K562 (cell line): ENCODE measurements around the gene DAAM1. TPM values are rescaled to one million over a fixed set of nuclear protein-coding genes. Genes with fewer than 3 reads are reported as not detected.

Experiments used
- ATAC-seq: fragments of 200-7000 bp; cut with Tn5 transposase; 3 replicates; pipeline ENCODE4 v1.9.1; 2020; ENCODE audit warnings: moderate library complexity
- BruUV-seq: library from RNA; stranded (reverse); fragments of 400-500 nt; replicated peaks from 2 replicates; lab custom pipeline; 2021; lab: Mats Ljungman, UMichigan
- CTCF ChIA-PET: fragments of 300-600 bp; formaldehyde crosslinking; extraction: SDS; loops from one replicate; lab custom pipeline; 2021; ENCODE audit warnings: low intra/inter-chr PET ratio; lab: Yijun Ruan, JAX
- POLR2A ChIA-PET: fragments of 300-600, 350-650 bp; sonication (Branson Sonifier 250); formaldehyde crosslinking; extraction: SDS; loops from one replicate; lab custom pipeline; 2021; ENCODE audit warnings: antibody characterized with exemption, inconsistent platforms; lab: Yijun Ruan, JAX
- DNase-seq, 4 experiments: peaks; one replicate each; pipeline versions ENCODE4 v3.0.0 to v3.0.0-alpha.2; 2011 to 2018; ENCODE audit warnings: low spot score in 3 of 4, mixed read lengths in 3 of 4; ENCODE audit errors: extremely low read depth in 1 of 4
- FAIRE-seq: peaks from 2 replicates; lab custom pipeline; 2011; peaks lifted over from hg19 to GRCh38; lab: Jason Lieb, UNC
- H2AFZ ChIP-seq: 2 replicates; pipeline ENCODE4 v1.6.0; 2011; ENCODE audit warnings: low read depth, low read length, control low read depth, inconsistent platforms
- H3K27ac ChIP-seq: fragments of 200-600 bp; 3 replicates; pipeline ENCODE4 v1.8.0; 2011; ENCODE audit warnings: low read depth, mild to moderate bottlenecking, control low read depth, inconsistent platforms, low read length, moderate library complexity, mixed read lengths; ENCODE audit errors: extremely low read depth
- H3K27me3 ChIP-seq, 2 experiments: fragments of 300-600 bp in 1 of 2; 2 replicates in 1 of 2; 3 replicates in 1 of 2; pipeline versions ENCODE4 v1.6.0 to v1.8.0; 2011; ENCODE audit warnings: inconsistent platforms in 2 of 2, low read length in 2 of 2, mild to moderate bottlenecking in 1 of 2, mixed read lengths in 1 of 2, moderate library complexity in 1 of 2; ENCODE audit not compliant: control insufficient read depth in 2 of 2, insufficient read depth in 2 of 2
- H3K36me3 ChIP-seq: fragments of 300-600 bp; 3 replicates; pipeline ENCODE4 v1.8.0; 2011; ENCODE audit warnings: mild to moderate bottlenecking, low read length, inconsistent platforms; ENCODE audit not compliant: control insufficient read depth, insufficient read depth
- H3K4me1 ChIP-seq, 2 experiments: fragments of 200-600 bp in 1 of 2; replicated peaks in 1 of 2; 2 replicates in 1 of 2; 3 replicates in 1 of 2; pipeline versions ENCODE4 v1.5.1 to v1.8.0; 2011; ENCODE audit warnings: inconsistent platforms in 2 of 2, low read length in 2 of 2, mild to moderate bottlenecking in 1 of 2, mixed read lengths in 1 of 2, moderate library complexity in 1 of 2; ENCODE audit not compliant: control insufficient read depth in 2 of 2, insufficient read depth in 2 of 2
- H3K4me2 ChIP-seq: 2 replicates; pipeline ENCODE4 v1.6.1; 2011; ENCODE audit warnings: low read length, control low read depth, inconsistent platforms, mixed read lengths; ENCODE audit not compliant: insufficient read depth
- H3K4me3 ChIP-seq: fragments of 200-600 bp; sonication (generic), shearing (Covaris generic); 2 replicates; pipeline ENCODE4 v1.5.1; 2016; ENCODE audit warnings: control low read depth, inconsistent platforms
- H3K79me2 ChIP-seq: fragments of 200-600 bp; 3 replicates; pipeline ENCODE4 v1.8.0; 2011; ENCODE audit warnings: low read length, inconsistent platforms; ENCODE audit not compliant: control insufficient read depth, insufficient read depth
- H3K9ac ChIP-seq, 2 experiments: 2 replicates each; pipeline versions ENCODE4 v1.6.0 to v1.6.1; 2011; ENCODE audit warnings: low read depth in 2 of 2, low read length in 2 of 2, control low read depth in 1 of 2, inconsistent platforms in 1 of 2, mild to moderate bottlenecking in 1 of 2, mixed read lengths in 1 of 2; ENCODE audit not compliant: insufficient read depth in 1 of 2
- H3K9me1 ChIP-seq: one replicate; pipeline ENCODE4 v1.6.0; 2011; ENCODE audit warnings: inconsistent platforms, mild to moderate bottlenecking, low read length, moderate library complexity; ENCODE audit not compliant: control insufficient read depth, insufficient read depth
- H3K9me3 ChIP-seq: replicated peaks from 2 replicates; pipeline ENCODE4 v1.5.1; 2011; ENCODE audit warnings: low read depth, low read length, inconsistent platforms; ENCODE audit not compliant: control insufficient read depth, insufficient read depth
- H4K20me1 ChIP-seq: replicated peaks from 2 replicates; pipeline ENCODE4 v1.6.1; 2011; ENCODE audit warnings: low read length, inconsistent platforms, mixed read lengths; ENCODE audit not compliant: control insufficient read depth, insufficient read depth
- ARID3B ChIP-seq: fragments of 250-450 bp; sonication (Bioruptor Pico); IDR thresholded peaks from 2 replicates; pipeline ENCODE4 v1.4.0; 2020; ENCODE audit warnings: borderline replicate concordance
- CSDE1 ChIP-seq, 2 experiments: fragments of 450-650 bp; IDR thresholded peaks; 2 replicates each; pipeline ENCODE4 v1.6.1; 2016; ENCODE audit warnings: mild to moderate bottlenecking in 1 of 2
- KAT7 ChIP-seq: sonication (generic); formaldehyde crosslinking; IDR thresholded peaks from 2 replicates; pipeline ENCODE4 v1.8.0; 2022; ENCODE audit warnings: missing genetic modification reagents, mild to moderate bottlenecking, borderline replicate concordance
- KLF1 ChIP-seq: fragments of 450-650 bp; IDR thresholded peaks from 2 replicates; pipeline ENCODE4 v1.6.1; 2016; ENCODE audit warnings: missing genetic modification characterization, missing compliant biosample characterization
- MYNN ChIP-seq, 2 experiments: sonication (generic); formaldehyde crosslinking in 1 of 2; IDR thresholded peaks; 2 replicates each; pipeline versions ENCODE4 v1.5.0 to v1.6.1; 2016 to 2020; ENCODE audit warnings: antibody characterized with exemption in 1 of 2, missing genetic modification reagents in 1 of 2
- PCBP2 ChIP-seq: fragments of 200-400 bp; formaldehyde crosslinking; IDR thresholded peaks from 2 replicates; pipeline ENCODE4 v1.6.1; 2018; ENCODE audit warnings: low read length, low read depth, mild to moderate bottlenecking, moderate library complexity; ENCODE audit not compliant: poor library complexity, severe bottlenecking
- PREB ChIP-seq: sonication (generic); formaldehyde crosslinking; IDR thresholded peaks from 2 replicates; pipeline ENCODE4 v1.8.1; 2023; ENCODE audit warnings: mild to moderate bottlenecking, missing genetic modification reagents
- SAP30 ChIP-seq: fragments of 200-600 bp; sonication (generic); IDR thresholded peaks from 2 replicates; pipeline ENCODE4 v1.6.1; 2012; ENCODE audit warnings: borderline replicate concordance, low read depth, mild to moderate bottlenecking, moderate library complexity, low read length, control low read depth, inconsistent platforms; ENCODE audit not compliant: insufficient read depth, poor library complexity, severe bottlenecking
- SP1 ChIP-seq: sonication (generic); formaldehyde crosslinking; IDR thresholded peaks from 2 replicates; pipeline ENCODE4 v1.8.1; 2022; ENCODE audit warnings: mild to moderate bottlenecking, missing genetic modification reagents
- STAT5B ChIP-seq: fragments of 250-450 bp; sonication (Bioruptor Pico); IDR thresholded peaks from 2 replicates; pipeline ENCODE4 v1.8.0; 2021; ENCODE audit warnings: mild to moderate bottlenecking, inconsistent platforms
- TCF15 ChIP-seq: fragments of 250-450 bp; sonication (Bioruptor Pico); IDR thresholded peaks from 2 replicates; pipeline ENCODE4 v1.8.0; 2022; ENCODE audit warnings: moderate library complexity, mild to moderate bottlenecking, inconsistent platforms
- TFAP4 ChIP-seq: sonication (generic); formaldehyde crosslinking; IDR thresholded peaks from 2 replicates; pipeline ENCODE4 v1.8.0; 2022; ENCODE audit warnings: missing genetic modification reagents, mild to moderate bottlenecking, moderate library complexity, borderline replicate concordance
- USF1 ChIP-seq: sonication (generic); formaldehyde crosslinking; IDR thresholded peaks from 2 replicates; pipeline ENCODE4 v1.9.0; 2022; ENCODE audit warnings: mild to moderate bottlenecking, missing genetic modification reagents
- YY1 ChIP-seq, 3 experiments: IDR thresholded peaks; 2 replicates each; pipeline ENCODE4 v1.6.1; 2011; ENCODE audit warnings: low read length in 2 of 3, mild to moderate bottlenecking in 2 of 3, moderate library complexity in 2 of 3, borderline replicate concordance in 1 of 3, control low read depth in 1 of 3, low read depth in 1 of 3; ENCODE audit not compliant: insufficient read depth in 3 of 3, insufficient replicate concordance in 2 of 3, control insufficient read depth in 1 of 3, insufficient read length in 1 of 3; ENCODE audit errors: extremely low read depth in 1 of 3
- WGBS: fragments of 100-300 bp; shearing (Covaris generic); methylation state at CpG from one replicate; pipeline ENCODE4 v1.1.6; 2016; ENCODE audit warnings: low coverage, mixed read lengths; ENCODE audit not compliant: insufficient coverage; ENCODE audit errors: missing lambda C conversion rate; 5-methylcytosine and 5-hydroxymethylcytosine counted together
- in situ Hi-C: fragments of 300-500 bp; cut with MboI; formaldehyde crosslinking; loops from 4 replicates; pipeline ENCODE4 v1.15.0; 2018; ENCODE audit warnings: inconsistent platforms, mixed read lengths
- intact Hi-C: fragments of 100-400 bp; cut with micrococcal nuclease; formaldehyde crosslinking; loops from 2 replicates; pipeline ENCODE4 v1.14.2; 2022
- polyA plus RNA-seq, 8 experiments: library from polyadenylated mRNA; depleted of rRNA in 4 of 8; stranded (reverse) in 5 of 8; unstranded in 3 of 8; fragments of >200 nt; fragmentation: Nextera tagmentation in 2 of 8; fragmentation: Illumina TruSeq in 1 of 8; extraction: Ambion mirVana in 2 of 8; extraction: Trizol in 1 of 8; gene quantifications; 2 replicates each; pipeline versions ENCODE4 v1.2.1 to v1.2.3, GENCODE V29; 2011 to 2014; ENCODE audit warnings: inconsistent platforms in 1 of 8, missing spikeins in 1 of 8
- total RNA-seq, 7 experiments: library from RNA; depleted of rRNA in 6 of 7; stranded (reverse); fragments of >200 nt in 6 of 7; fragmentation: Illumina TruSeq in 2 of 7; extraction: Trizol in 2 of 7; gene quantifications; 2 replicates each; pipeline versions ENCODE4 v1.2.1 to v1.2.3, GENCODE V29; 2011 to 2021; ENCODE audit warnings: low replicate concordance in 1 of 7

The DAAM1 gene
- total and polyA plus RNA-seq, 9 of the 15 experiments (the other 6 are each of a cell fraction or from before 2014, with no cell fraction given) = 3.6 to 11.6 (median 6.7) TPM

GRCh38 chr14:59189786-59190368 is 1.4 kb downstream of the DAAM1 start:
- peak overlapping the region; percentile 91 for H3K4me3 ChIP-seq
- peak; percentile 68 to 73 (median 70) for DNase-seq
- H3K9me3 ChIP-seq = no peaks in the 10 kb centered on the region
- FAIRE-seq = peak; percentile 64
- CTCF ChIA-PET = no interaction called here
- H3K9ac ChIP-seq = peak overlapping the region in 1 of 2 experiments; percentile 94; a peak in 2 of 4 replicates
- H3K27ac ChIP-seq = no peak overlapping the region; the same call in 2 of the 3 replicates
- intact Hi-C loops (loop anchor here (5.0 kb wide), 1 partner anchor 893 kb away; the partner anchor contains the start of gene ARID4A), in situ Hi-C loops (no loop called here)
- no peaks in the 10 kb centered on the region for H3K9me1 ChIP-seq
- H3K4me2 ChIP-seq = peak overlapping the region; percentile 87
- 2% methylated on average over 20 of the region's 25 CpGs for WGBS
- no peak overlapping the region for H2AFZ ChIP-seq
- no peaks in the 10 kb centered on the region for H3K36me3 ChIP-seq
- no peaks in the 10 kb centered on the region for H3K27me3 ChIP-seq
- peaks cover 26% of the 10 kb centered on the region for H3K79me2 ChIP-seq
- BruUV-seq = no TSS peak
- peaks cover 13% of the 10 kb centered on the region; the same call in 1 of the 2 replicates for H4K20me1 ChIP-seq
- H3K4me1 ChIP-seq = peaks cover 16% of the 10 kb centered on the region in 2 experiments; a peak in 4 of 5 replicates
- peak; percentile 42 for ATAC-seq
- POLR2A ChIA-PET = interaction anchor here (0.7 to 1.1 kb wide), 3 partner anchors 11 to 46 kb away, joined by 3 to 4 read pairs (median 3); no protein-coding TSS in a partner anchor
- TF ChIP-seq PCBP2 (no peak), YY1 (IDR thresholded peaks at IDR 0.05; ENCODE audit: borderline replicate concordance in 1 of 3, control insufficient read depth in 1 of 3, extremely low read depth in 1 of 3, insufficient read depth in 3 of 3, insufficient read length in 1 of 3, insufficient replicate concordance in 2 of 3, low read depth in 1 of 3, low read length in 2 of 3) (peak in 1 of 3 experiments; percentile 14), PREB (CRISPR knock-in tag) (0 out of 2 replicates have a peak, but pooled peaks have one; percentile 30), USF1 (no peak), KLF1 (tag) (no peak), MYNN (IDR thresholded peaks at IDR 0.05) (0 out of 2 replicates have a peak, but pooled peaks have one; percentile 21), MYNN (CRISPR knock-in tag; IDR thresholded peaks at IDR 0.05) (no peak), SP1 (CRISPR knock-in tag) (no peak), KAT7 (CRISPR knock-in tag) (0 out of 2 replicates have a peak, but pooled peaks have one; percentile 53), SAP30 (peak; percentile 28), STAT5B (CRISPR knock-in tag) (no peak), ARID3B (CRISPR knock-in tag) (no peak), TFAP4 (CRISPR knock-in tag) (peak; percentile 91), TCF15 (CRISPR knock-in tag) (no peak), CSDE1 (IDR thresholded peaks at IDR 0.05) (peak in 1 of 2 experiments; percentile 43; a peak in 1 of 4 replicates)
